ENCODE data around the gene ATP11A.
"Not testable (repeated sequence)": the region's sequence is repeated elsewhere in the genome, so short reads cannot be mapped to it uniquely, and the experiment has no call there.

Gene ATP11A

DNA sequence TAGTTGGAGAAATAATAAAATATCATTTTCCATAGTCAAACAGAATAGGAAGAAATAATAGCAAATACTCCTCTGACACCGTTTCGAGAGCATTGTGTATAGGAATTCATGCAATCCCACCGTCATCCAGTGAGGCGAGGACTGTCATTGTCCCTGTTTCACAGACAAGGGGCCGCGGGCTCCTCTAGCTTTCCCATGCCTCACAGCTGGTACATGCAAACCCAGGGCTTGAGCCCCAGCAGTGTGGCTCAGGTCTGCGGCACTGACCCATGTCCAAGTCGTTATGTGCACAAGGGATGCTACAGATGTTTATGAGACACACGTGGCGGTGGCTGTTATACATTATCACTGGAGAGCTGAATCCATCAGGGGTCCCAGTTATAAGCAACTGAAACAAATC lies 18.5 kb upstream of the ATP11A start:
- DNase-seq, result no peak

DNA sequence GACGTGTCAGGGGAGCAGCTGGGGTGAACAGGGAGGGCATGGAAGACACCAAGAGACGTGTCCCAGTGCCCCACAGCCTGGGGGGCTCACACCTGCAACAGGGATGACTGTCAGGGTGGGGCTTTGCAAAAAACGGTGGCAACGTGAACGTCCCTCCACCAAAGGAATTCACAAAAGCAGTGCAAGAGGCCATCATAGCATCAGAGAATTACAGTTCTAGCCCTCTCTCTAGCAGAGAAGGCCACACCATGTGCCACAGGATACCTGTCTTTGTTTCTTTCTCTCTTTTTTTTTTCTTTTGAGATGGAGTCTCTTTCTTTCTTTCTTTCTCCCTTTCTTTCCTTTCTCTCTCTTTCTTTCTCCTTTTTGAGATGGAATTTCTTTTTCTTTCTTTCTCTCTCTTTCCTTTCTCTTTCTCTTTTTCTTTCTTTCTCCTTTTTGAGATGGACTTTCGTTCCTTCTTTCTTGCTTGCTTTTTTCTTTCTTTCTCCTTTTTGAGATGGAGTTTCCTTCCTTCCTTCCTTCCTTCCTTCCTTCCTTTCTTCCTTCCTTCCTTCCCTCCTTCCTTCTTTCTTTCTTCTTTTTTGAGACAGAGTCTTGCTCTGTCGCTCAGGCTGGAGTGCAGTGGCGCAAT lies 17.1 kb upstream of the ATP11A start:
- no peak for DNase-seq

DNA sequence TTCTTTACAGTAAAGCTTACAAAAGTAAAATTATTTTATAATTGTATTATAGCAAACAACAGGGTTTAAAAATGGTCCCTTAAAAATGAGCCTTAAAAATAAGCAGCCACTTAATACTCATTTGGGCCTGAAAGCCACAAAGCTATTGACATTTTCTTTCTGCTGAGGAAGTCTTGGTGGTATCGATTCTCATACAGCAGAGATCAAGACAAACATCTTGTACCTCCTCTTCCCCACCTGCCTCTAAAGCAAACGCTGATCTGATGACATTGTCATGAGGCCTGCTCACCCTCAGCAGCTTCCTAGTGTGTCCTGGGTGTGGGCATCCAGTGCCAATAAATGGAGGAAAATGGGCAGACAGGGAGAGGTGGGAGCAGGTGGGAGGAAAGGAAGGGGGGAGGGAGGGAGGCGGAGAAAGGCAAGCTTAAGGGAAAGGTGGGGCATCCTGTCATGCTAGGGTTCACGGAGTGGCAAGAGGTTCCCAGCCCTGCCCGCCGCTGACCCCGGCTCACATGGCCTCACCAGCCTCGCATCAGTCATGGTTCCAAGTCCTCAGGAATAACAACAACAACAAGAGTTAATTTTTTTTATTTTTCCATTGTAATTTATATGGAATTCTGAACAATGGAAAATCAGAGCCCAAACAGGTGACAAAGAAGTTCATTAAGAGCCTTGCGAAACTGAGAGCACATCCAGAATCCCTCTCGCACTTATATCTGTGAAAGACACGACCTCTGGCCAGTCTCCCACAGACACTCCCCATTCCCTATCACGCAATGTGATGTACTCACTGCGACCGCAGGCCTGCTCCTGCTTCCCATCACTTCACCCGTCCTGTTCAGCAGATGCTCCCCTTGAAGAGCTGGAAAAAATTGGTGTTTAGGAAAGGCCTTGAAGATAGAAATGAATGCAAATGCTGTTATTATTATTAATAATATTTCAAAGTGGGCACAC lies 15.1 kb upstream of the ATP11A start:
- DNase-seq, result no peak

DNA sequence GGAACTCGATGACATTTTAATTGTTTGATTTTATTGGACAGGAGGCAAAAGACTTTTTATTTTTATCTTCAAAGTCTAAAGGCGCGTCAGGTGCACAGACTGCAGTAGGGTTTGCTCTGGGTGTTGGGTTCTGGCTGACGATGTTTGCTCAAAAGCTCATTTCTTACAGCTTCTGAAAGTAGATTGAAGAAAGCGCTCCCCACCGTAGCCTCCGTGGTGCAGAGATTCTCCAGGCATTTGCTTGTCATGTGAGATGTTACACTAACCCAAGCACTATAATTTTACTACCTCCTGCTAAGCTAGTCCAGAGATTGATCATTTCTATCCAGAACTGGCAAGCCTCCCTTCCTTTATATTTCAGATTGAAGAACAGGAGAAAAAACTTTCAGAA lies 14.5 kb upstream of the ATP11A start:
- DNase-seq, result no peak

DNA sequence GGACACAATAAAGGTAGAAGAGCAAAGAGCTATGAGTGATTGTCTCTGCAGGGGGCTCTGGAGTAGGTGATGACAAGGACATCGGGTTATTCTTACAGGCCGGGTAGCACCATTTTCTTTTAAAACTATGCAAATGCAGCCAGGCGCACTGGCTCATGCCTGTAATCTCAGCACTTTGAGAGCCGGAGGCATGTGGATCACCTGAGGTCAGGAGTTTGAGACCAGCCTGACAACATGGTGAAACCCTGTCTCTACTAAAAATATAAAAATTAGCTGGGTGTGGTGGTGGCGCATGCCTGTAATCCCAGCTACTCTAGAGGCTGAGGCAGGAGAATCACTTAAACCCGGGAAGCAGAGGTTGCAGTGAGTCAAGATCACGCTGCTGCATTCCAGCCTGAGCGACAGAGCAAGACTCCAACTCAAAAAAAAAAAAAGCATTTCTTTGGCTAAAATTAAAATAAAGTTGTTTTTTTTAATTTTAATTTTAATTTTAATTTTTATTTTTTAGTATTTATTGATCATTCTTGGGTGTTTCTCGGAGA lies 12.3 kb upstream of the ATP11A start:
- DNase-seq, result not testable (repeated sequence)

DNA sequence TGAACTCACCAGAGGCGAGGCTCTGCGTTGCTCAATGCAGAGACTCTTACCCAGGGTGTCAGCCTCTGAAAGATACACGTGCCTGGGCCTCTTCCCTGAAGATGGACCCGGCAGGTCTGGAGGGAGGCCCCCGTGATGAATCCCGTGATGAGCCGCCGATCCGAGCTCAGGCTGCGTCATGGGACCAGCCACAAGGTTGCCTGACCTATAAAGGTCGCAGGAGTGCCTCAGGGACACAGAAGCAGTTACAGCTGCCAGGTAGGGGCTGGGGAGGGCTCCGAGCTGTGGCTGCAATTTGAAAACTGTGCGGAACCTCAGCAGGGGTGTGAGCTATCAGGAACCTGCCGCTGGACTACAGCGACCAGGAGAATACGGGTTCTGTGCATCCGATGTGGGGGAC lies 10.5 kb upstream of the ATP11A start:
- no peak for DNase-seq

DNA sequence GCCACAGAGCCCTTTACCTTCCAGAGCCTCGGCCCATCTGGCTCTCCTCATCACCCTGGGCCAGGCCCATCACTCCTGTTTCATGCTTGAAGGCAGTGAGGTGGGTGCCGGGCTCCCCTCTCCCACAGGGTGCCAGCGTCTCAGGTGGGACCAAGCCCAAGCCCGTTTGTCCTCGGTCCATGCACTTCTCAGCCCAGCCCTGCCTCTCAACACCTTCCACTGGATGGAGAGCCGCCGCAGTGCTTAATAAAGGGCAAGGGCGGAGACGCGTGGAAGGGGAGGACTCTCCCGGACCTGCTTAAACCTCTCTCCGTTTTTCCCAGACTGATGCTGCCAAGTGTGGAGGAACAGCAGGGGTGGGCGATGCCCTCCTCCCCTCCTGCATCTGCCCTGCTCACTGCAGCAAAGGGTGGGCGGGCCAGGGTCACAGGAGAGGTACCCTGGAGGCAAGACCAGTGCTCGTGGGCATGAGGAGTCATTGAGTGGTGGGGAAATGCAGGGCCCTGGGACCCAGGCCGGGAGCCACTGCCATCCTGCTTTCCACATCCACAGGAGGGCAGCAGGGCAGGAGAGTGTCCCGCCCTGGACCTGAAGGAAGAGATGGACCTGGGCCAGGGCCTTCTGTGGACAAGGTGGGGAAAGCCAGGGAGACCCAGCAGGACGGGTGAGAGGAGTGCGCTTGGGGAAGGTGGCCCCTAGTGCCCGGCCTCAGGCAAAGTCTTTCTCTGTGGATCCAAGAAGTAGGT lies 9.7 kb upstream of the ATP11A start:
- no peak for DNase-seq

DNA sequence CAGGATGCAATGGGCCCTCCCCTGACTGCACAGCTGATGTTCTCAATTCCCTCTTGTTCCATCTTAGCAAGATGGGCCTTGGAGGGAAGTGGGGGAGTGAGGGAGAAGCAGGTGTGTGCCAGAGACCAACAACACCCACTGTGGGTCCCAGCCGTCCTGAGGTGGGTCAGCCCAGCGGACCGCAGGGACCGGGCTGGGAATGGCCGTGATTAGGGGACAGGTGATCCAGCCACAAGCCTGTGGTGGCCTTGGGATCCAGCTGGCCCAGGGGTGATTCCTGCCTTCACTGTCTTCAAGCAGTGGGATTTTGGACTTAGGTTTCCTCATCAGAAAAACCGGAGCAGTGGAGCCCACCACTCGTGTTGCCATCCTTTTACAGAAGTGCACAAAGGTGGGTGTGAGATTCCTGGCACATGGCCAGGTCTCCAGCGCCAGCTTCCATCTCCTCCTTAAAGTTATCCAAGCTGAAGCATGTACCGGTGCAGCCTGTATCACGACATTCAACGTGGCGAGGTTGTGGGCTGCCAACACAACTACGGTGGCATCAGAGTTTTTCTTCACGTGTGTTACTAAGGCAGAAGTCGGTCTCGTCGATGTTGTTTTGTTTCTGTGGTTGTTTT lies 9.0 kb upstream of the ATP11A start:
- DNase-seq, result no peak

DNA sequence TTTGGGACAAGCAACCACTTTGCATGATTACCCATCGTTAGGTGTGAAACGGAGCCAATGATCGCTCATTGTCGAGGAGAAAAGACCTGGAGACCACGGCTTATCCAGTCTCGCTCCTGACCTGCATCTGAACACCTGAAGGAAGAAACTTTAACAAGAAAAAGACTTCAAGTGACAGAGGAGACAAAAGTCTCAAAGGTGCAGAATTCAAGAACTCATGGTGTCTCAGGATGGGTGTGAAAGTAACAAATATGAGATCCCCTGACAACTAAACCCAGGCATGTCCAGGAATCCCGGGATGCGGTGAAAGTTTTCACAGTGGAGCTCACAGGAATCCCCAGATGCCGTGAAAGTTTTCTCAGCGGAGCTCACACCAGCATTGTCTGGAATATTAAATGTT lies 6.3 kb upstream of the ATP11A start:
- DNase-seq, result no peak

DNA sequence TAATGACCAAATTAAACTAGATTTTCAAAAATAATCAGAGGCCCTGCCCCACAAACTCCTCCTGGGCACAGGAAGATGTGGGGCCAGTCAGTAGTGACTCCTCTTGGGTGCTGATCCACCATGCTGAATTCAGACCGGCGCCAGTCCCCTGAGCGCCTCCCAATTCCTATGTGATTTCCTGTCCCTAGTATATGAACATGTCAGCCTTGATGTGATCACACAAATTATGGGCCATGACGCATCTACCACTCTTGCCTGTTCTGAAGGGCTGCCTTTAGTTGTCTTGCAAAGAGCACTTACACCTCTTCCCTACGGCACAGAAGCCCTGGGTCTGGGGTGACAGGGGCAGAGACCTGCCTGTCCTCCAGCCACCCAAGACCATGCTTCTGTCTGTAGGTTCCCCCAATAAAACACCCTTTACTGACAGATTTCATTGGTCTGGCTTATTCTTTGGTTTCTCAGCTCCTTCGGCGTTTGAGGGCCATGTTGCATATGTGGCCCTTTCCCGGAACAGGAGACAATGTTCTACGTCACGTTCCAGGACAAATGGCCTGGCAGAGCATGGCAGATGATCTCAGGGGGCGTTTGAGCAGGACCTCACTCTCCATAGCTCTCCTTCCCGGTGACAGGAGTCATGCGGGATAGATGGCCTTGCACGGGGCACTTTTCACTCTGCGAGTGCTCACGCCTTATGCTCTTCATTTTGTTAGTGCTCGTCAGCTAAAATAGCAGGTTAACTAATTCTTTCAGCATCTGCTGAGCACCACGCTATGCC lies 5.6 kb upstream of the ATP11A start:
- no peak for DNase-seq

DNA sequence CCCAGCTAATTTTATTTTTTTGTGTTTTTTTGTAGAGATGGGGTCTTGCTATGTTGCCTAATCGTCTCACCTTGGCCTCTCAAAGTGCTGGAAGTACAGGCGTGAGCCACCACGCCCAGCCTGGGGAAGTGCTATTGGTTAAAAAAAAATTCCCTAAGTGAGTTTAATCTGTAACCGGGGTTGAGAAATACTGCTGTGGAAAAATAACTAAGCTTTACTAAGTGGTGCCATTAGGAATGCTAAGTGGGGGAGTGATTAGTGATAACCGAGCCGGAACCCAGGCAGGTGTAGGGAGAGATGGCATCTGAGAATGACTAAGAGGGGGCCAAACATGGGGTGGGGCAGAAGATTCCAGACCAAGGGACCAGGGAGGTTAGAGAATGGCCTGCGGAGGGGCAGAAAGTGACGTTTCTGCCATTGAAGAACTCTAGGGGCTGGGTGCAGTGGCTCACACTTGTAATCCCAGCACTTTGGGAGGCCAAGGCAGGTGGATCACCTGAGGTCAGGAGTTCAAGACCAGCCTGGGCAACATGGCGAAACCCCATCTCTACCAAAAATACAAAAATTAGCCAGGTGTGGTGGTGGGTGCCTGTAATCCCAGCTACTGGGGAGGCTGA lies 4.5 kb upstream of the ATP11A start:
- DNase-seq, result not testable (repeated sequence)

DNA sequence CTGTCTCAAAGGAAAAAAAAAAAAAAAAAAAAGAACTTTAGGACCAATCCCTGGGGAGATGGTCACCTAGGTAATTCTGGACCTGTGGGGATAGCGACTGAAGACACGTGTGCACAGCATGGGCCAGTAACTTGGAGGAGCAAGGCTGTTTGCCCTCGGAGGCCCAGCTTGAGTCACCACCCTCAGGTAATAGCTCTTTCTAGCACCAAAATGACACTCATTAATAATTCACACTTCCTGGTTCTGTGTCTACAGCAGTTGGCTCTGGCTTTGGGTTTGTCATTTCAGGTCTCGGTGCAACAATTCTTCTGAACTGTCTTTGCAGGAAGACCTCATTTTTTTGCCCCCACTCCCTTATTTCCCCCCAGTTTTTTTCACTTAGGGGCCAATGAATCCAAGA lies 3.9 kb upstream of the ATP11A start:
- DNase-seq, result no peak

DNA sequence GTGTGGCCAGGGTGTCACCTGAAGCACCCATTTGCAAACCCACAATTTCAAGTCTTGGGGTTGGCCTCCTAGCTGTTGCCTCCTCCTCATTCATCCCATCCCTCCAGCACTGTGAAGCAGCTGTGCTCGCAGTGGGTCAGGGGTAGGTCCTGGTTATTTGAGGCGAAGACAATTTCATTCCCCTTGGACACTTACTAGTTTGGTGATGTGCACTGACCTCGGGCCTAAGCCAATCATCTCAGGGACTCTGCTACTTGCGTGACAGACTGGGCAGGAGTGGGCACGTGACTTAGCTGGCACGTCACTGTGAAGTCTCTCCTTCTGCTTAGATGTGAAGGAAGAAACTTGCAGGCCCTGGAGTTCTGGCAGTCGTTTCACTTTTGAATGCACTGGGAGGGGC lies 3.5 kb upstream of the ATP11A start:
- no peak for DNase-seq

DNA sequence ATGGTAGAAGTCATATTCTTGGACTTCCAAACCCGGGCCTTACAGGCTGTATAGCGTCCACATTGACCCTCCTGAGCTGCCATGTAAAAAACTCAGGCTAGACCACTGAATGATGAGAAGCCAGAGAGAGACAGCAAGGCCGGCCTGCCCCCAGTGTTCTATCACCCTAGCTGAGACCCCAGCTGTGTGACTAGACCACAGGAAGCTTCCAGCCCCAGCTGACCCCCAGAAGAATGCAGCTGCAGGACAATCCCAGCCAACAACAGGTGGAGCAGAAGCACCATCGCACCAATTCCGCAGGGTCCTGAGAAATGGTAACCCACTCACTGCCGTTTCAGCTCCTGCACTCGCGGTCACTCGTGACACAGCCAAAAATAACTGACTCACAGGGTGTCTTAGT lies 2.9 kb upstream of the ATP11A start:
- no peak for DNase-seq

DNA sequence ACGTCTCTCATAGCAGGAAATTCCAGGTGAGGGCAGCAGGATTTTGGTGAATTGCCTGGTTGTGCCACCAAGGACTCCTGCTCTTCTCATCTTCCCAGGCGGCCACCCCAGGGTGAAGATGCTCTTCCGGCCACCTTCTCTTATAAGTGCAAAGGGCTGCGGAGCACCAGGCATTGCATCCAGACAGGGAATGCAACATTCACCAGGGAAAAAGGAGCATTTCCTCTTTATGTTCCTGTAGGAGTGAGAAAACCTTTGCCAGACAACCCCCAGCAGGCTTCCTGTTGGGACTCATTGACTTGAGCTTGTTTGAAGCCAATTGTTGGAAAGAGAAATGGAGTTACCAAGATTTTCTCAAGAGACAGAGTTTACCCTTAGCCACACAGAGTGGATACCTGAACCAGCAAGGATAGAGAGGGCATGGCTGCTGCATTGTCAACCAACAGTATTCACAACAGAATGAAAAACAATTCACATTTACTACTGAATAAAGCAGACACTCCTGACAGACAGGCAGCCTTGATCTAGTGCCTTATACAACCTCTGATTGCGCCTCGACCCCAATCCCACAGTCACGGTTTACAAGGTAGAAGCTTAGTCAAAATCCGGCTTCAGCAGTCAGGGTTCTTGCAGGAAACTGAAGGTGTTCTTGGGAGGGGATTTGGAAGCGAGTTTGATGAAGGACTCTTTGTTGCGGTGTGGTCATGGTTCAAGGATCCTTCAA lies 1.8 kb upstream of the ATP11A start:
- no peak for DNase-seq

DNA sequence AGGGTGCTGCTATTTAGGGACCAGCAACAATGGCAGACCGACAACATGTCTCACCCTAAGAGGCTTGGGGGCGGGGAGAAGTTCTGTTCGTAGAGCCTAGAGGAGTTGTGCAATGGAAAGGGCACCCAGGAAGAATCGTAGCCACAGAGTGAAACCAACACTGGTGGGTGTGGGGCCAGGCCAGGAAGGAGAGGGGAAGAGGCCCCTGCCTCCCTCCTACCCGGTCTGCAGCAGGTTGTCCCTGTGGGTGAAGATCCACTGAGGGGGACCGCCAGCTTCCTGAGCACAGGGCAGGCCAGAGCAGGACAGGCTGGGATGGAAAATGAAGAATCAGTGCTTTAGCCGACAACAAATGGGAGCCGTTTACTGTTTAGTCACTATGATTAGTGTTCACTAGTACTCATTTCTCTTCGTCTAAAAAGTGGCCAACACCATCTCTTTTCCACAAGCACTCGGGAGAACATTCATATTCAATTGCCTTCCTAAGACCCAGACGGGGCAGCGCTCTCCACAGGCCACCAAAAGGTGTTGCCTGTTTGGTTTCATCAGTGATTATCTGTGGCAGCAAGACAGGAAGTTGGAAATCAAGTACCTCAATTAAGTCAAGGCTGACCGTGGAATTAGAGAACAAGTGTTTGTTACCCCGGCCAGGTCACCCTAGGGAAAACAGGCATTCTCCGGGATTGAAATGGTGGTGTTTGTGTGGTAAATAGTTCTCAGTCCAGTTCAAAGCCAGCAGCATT lies 1.1 kb upstream of the ATP11A start:
- DNase-seq, result peak; percentile 51

DNA sequence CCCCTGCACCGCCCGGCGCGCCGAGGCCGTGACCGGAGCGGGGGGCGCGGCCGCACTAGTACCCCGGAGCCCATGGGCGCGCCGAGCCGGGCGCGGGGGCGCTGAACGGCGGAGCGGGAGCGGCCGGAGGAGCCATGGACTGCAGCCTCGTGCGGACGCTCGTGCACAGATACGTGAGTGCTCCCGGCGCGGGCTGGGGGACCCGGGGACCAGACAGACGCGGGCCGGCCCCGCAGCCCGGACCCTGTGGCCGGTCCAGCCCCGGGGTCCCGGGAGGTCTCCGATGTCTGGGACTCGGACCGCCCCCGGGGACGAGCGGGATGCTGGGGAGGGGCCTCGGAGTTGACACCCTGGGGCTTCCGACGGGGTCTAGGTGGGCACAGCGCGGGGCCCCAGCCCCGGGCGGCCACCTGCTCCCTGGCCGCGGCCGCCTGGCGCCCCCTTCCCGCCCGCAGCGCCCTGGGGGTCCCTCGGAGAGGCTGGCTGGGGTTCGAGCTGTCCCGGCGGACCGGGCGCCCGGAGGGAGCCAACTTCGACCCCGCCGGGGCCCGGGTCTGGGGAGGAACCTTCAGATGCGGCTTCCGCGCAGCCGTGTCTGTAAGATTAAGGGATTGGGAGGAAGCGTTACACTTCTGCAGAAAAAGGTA lies 568 bp downstream of the ATP11A start:
- no peak for DNase-seq

DNA sequence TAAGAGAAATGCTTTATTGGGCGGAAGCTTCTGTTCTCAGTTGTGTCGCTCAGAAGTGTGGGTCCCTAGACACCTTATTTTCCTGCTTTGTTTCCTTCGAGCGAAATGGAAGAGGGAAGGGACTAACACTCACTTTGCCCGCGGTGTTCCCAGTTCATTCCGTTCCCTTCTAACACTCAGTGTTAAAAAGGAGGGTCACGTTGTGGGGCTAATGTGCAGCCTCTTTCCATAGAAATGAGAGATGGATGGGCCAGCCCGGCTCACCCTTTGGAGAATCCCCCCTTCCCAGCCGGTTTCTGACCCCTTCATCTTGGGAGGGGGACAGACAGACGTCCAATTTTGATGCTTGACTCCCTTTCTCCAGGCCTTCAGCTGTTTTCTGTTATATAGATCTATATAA lies 2.3 kb downstream of the ATP11A start:
- no peak for DNase-seq

DNA sequence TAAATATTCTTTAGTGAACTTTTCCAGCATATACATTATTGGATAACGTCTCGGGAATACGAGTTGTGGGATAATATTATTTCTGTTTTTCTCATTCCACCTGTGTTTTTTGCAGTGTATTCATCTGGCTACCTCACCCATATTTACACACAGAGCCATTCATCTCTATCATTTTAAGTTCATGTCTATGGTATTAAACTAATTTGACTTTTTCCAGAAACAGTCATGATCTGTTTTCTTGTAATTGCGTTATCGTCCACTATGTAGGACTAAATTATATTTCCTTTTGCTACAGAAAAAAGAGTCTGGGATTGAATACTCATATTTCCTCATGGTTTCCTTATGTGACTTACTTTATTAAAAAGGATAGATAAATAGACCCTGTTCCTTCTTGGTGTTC lies 2.7 kb downstream of the ATP11A start:
- DNase-seq, result no peak
